HCT116 (cell line): ENCODE data around the gene TDRD12. TPM values are rescaled to one million over a fixed set of nuclear protein-coding genes. Genes with fewer than 3 reads are reported as not detected.

Source experiments
- ATAC-seq: fragments of 200-7000 bp; cut with Tn5 transposase; 2 replicates; pipeline ENCODE4 v1.9.1; 2020; ENCODE audit warnings: mild to moderate bottlenecking, moderate library complexity
- BruUV-seq: library from RNA; stranded (reverse); fragments of 400-500 nt; replicated peaks from 2 replicates; lab custom pipeline; 2021; lab: Mats Ljungman, UMichigan
- CTCF ChIA-PET: fragments of 300-600 bp; sonication (Branson Sonifier 250); formaldehyde crosslinking; loops from one replicate; lab custom pipeline; 2021; ENCODE audit warnings: antibody characterized with exemption; lab: Charles Lee
- POLR2A ChIA-PET: fragments of 300-600, 350-600 bp; sonication (Branson Sonifier 250); formaldehyde crosslinking; loops from one replicate; lab custom pipeline; 2021; ENCODE audit warnings: antibody characterized with exemption; lab: Charles Lee
- RAD21 ChIA-PET, 2 experiments: fragments of 300-600 bp; sonication (Branson Sonifier 250); formaldehyde crosslinking; loops; one replicate each; lab custom pipeline; 2023; ENCODE audit warnings: low total read pairs in 2 of 2; ENCODE audit not compliant: uncharacterized antibody in 2 of 2, unreplicated experiment in 2 of 2, low non-redundant PET in 1 of 2; lab: Charles Lee
- DNase-seq: peaks from one replicate; pipeline ENCODE4 v3.0.0-alpha.2; 2010; ENCODE audit warnings: low read depth, low spot score
- H2AFZ ChIP-seq: fragments of 200-600 bp; shearing (Covaris generic), sonication (generic); 2 replicates; pipeline ENCODE4 v1.6.1; 2017; ENCODE audit warnings: low read depth, mixed run types, mixed read lengths, antibody characterized with exemption, low read length; ENCODE audit not compliant: poor library complexity, severe bottlenecking
- H3K27ac ChIP-seq: 2 replicates; pipeline ENCODE4 v1.5.1; 2012; ENCODE audit warnings: low read depth, low read length
- H3K27me3 ChIP-seq: fragments of 200-600 bp; sonication (generic); 2 replicates; pipeline ENCODE4 v1.6.1; 2016; ENCODE audit warnings: mixed run types, low read length, mixed read lengths; ENCODE audit not compliant: insufficient read depth
- H3K36me3 ChIP-seq, 2 experiments: fragments of 200-500 bp in 1 of 2; fragments of 200-600 bp in 1 of 2; sonication (Bioruptor generic) in 1 of 2; sonication (generic) in 1 of 2; 2 replicates each; pipeline versions ENCODE4 v1.5.1 to v1.6.1; 2014 to 2016; ENCODE audit warnings: low read length in 2 of 2, inconsistent platforms in 1 of 2, mixed read lengths in 1 of 2, mixed run types in 1 of 2; ENCODE audit not compliant: insufficient read depth in 2 of 2, control insufficient read depth in 1 of 2
- H3K4me1 ChIP-seq, 2 experiments: fragments of 200-600 bp in 1 of 2; sonication (generic) in 1 of 2; 2 replicates each; pipeline versions ENCODE4 v1.5.1 to v1.6.1; 2012 to 2017; ENCODE audit warnings: low read length in 2 of 2, inconsistent platforms in 1 of 2, mild to moderate bottlenecking in 1 of 2, mixed read lengths in 1 of 2, mixed run types in 1 of 2, moderate library complexity in 1 of 2; ENCODE audit not compliant: insufficient read depth in 2 of 2, control insufficient read depth in 1 of 2
- H3K4me2 ChIP-seq: fragments of 200-600 bp; sonication (generic); 2 replicates; pipeline ENCODE4 v1.6.1; 2017; ENCODE audit warnings: mixed run types, low read length, mixed read lengths
- H3K4me3 ChIP-seq, 2 experiments: fragments of 200-600 bp in 1 of 2; sonication (generic) in 1 of 2; replicated peaks in 1 of 2; 2 replicates each; pipeline ENCODE4 v1.5.1; 2011 to 2016; ENCODE audit warnings: low read length in 2 of 2, control low read depth in 1 of 2, low read depth in 1 of 2, mild to moderate bottlenecking in 1 of 2, mixed read lengths in 1 of 2, mixed run types in 1 of 2
- H3K79me2 ChIP-seq: fragments of 200-600 bp; sonication (generic); 2 replicates; pipeline ENCODE4 v1.6.1; 2017; ENCODE audit warnings: mild to moderate bottlenecking, mixed run types, low read length, moderate library complexity, mixed read lengths; ENCODE audit not compliant: insufficient read depth
- H3K9ac ChIP-seq: fragments of 200-600 bp; sonication (generic); 2 replicates; pipeline ENCODE4 v1.6.1; 2016; ENCODE audit warnings: low read length, mixed read lengths
- H3K9me2 ChIP-seq: fragments of 200-600 bp; sonication (generic), shearing (Covaris generic); 2 replicates; pipeline ENCODE4 v1.6.1; 2017; ENCODE audit warnings: mixed run types, mild to moderate bottlenecking, moderate library complexity; ENCODE audit not compliant: insufficient read depth
- H3K9me3 ChIP-seq, 2 experiments: fragments of 200-500 bp in 1 of 2; fragments of 200-600 bp in 1 of 2; sonication (Bioruptor generic) in 1 of 2; sonication (generic) in 1 of 2; 2 replicates each; pipeline ENCODE4 v1.6.1; 2014 to 2017; ENCODE audit warnings: low read length in 2 of 2, mixed read lengths in 2 of 2, inconsistent platforms in 1 of 2, low read depth in 1 of 2, mild to moderate bottlenecking in 1 of 2, mixed run types in 1 of 2, moderate library complexity in 1 of 2; ENCODE audit not compliant: control insufficient read depth in 1 of 2, insufficient read depth in 1 of 2
- H4K20me1 ChIP-seq: fragments of 200-600 bp; sonication (generic), shearing (Covaris generic); 2 replicates; pipeline ENCODE4 v1.6.1; 2017; ENCODE audit warnings: mixed run types, mild to moderate bottlenecking, moderate library complexity; ENCODE audit not compliant: insufficient read depth
- CBX3 ChIP-seq: IDR thresholded peaks from 2 replicates; pipeline ENCODE4 v1.6.1; 2012; ENCODE audit warnings: low read depth
- CEBPB ChIP-seq: IDR thresholded peaks from 2 replicates; pipeline ENCODE4 v1.6.1; 2012; ENCODE audit warnings: low read depth
- EGR1 ChIP-seq: IDR thresholded peaks from 2 replicates; pipeline ENCODE4 v1.6.1; 2012; ENCODE audit warnings: low read depth
- ELF1 ChIP-seq: IDR thresholded peaks from 2 replicates; pipeline ENCODE4 v1.6.1; 2012; ENCODE audit warnings: low read depth, borderline replicate concordance
- EZH2 ChIP-seq: fragments of 200-600 bp; sonication (generic); IDR thresholded peaks from 2 replicates; pipeline ENCODE4 v1.6.1; 2017; ENCODE audit warnings: antibody characterized with exemption, mixed run types
- EZH2phosphoT487 ChIP-seq: fragments of 200-600 bp; IDR thresholded peaks from 2 replicates; pipeline ENCODE4 v1.6.1; 2018; ENCODE audit warnings: antibody characterized with exemption, borderline replicate concordance
- FOSL1 ChIP-seq: IDR thresholded peaks from 2 replicates; pipeline ENCODE4 v1.6.1; 2012; ENCODE audit warnings: low read depth
- JUND ChIP-seq: IDR thresholded peaks from 2 replicates; pipeline ENCODE4 v1.6.1; 2012
- POLR2A ChIP-seq: IDR thresholded peaks from 2 replicates; pipeline ENCODE4 v1.7.0; 2011; ENCODE audit warnings: borderline replicate concordance; ENCODE audit not compliant: insufficient read depth, insufficient read length; ENCODE audit errors: extremely low read depth
- POLR2AphosphoS5 ChIP-seq: IDR thresholded peaks from 2 replicates; pipeline ENCODE4 v1.6.1; 2011; ENCODE audit warnings: mild to moderate bottlenecking, low read depth, low read length, moderate library complexity
- RAD21 ChIP-seq: IDR thresholded peaks from 2 replicates; pipeline ENCODE4 v1.6.1; 2012; ENCODE audit warnings: low read depth, mild to moderate bottlenecking
- REST ChIP-seq: IDR thresholded peaks from 2 replicates; pipeline ENCODE4 v1.6.1; 2012; ENCODE audit warnings: low read depth
- SIN3A ChIP-seq: IDR thresholded peaks from 2 replicates; pipeline ENCODE4 v1.6.1; 2012; ENCODE audit warnings: low read depth
- SP1 ChIP-seq: IDR thresholded peaks from 2 replicates; pipeline ENCODE4 v1.6.1; 2012; ENCODE audit warnings: low read depth
- SRF ChIP-seq: IDR thresholded peaks from 2 replicates; pipeline ENCODE4 v1.6.1; 2012; ENCODE audit warnings: low read depth
- TCF7L2 ChIP-seq: IDR thresholded peaks from 2 replicates; pipeline ENCODE4 v1.7.0; 2011; ENCODE audit warnings: borderline replicate concordance, inconsistent platforms; ENCODE audit not compliant: insufficient read depth, insufficient read length; ENCODE audit errors: extremely low read depth
- YY1 ChIP-seq: IDR thresholded peaks from 2 replicates; pipeline ENCODE4 v1.6.1; 2011; ENCODE audit warnings: low read length, low read depth, moderate library complexity, mild to moderate bottlenecking; ENCODE audit not compliant: insufficient replicate concordance; ENCODE audit errors: extremely low read depth
- ZBTB33 ChIP-seq: IDR thresholded peaks from 2 replicates; pipeline ENCODE4 v1.6.1; 2011; ENCODE audit warnings: mild to moderate bottlenecking, low read length, moderate library complexity; ENCODE audit not compliant: insufficient replicate concordance; ENCODE audit errors: extremely low read depth
- ZNF274 ChIP-seq: fragments of 200-500 bp; sonication (Bioruptor generic); IDR thresholded peaks from 2 replicates; pipeline ENCODE4 v1.6.1; 2014; ENCODE audit warnings: mild to moderate bottlenecking, low read depth, low read length, inconsistent platforms
- intact Hi-C: fragments of 100-400 bp; cut with micrococcal nuclease; formaldehyde crosslinking; loops from 2 replicates; pipeline ENCODE4 v1.10.0; 2022
- total RNA-seq: library from RNA; stranded (reverse); gene quantifications from one replicate; pipeline ENCODE4 v1.2.1, GENCODE V29; 2021; ENCODE audit not compliant: unreplicated experiment

TDRD12 gene
- total RNA-seq, 1 experiment from 2014 or later: 0.30 TPM

- Histone ChIP-seq H4K20me1 (no peaks in the 10 kb centered on the region), H3K4me1 (peaks cover 14 to 23% of the 10 kb centered on the region in 2 experiments), H3K9ac (no peak overlapping the region), H3K27ac (no peak overlapping the region), H3K4me2 (no peak overlapping the region), H3K36me3 (no peaks in the 10 kb centered on the region), H2AFZ (no peak overlapping the region), H3K27me3 (no peaks in the 10 kb centered on the region), H3K79me2 (peaks cover 19% of the 10 kb centered on the region), H3K9me2 (no peaks in the 10 kb centered on the region), H3K4me3 (no peak overlapping the region), H3K9me3 (no peaks in the 10 kb centered on the region)
- ChIA-PET RAD21 (no interaction called here), POLR2A (no interaction called here), CTCF (no interaction called here)
- BruUV-seq: no TSS peak
- TF ChIP-seq JUND: no peak
- TF ChIP-seq ZNF274: no peak
- TF ChIP-seq POLR2A: no peak
- TF ChIP-seq EGR1: no peak
- no peak for TF ChIP-seq EZH2phosphoT487
- no peak for TF ChIP-seq FOSL1
- no peak for TF ChIP-seq RAD21
- TF ChIP-seq YY1: no peak
- no peak for TF ChIP-seq CEBPB
- TF ChIP-seq EZH2: no peak
- TF ChIP-seq SRF: no peak
- no peak for TF ChIP-seq ZBTB33
- no peak for TF ChIP-seq REST
- TF ChIP-seq SP1: no peak
- TF ChIP-seq CBX3: no peak
- no peak for TF ChIP-seq TCF7L2
- TF ChIP-seq POLR2AphosphoS5: no peak
- no peak for TF ChIP-seq ELF1
- TF ChIP-seq SIN3A: no peak
- ATAC-seq (no peak), DNase-seq (no peak)
- intact Hi-C loops: no loop called here
Measured at GRCh38 chr19:32677657-32678056, 41.9 kb upstream of the TDRD12 start.
